Nephron progenitor cell (in vitro differentiated cells): ENCODE data around the gene GCSAM.

Experiments
- DNase-seq: peaks from one replicate; pipeline ENCODE4 v3.0.0; 2021
- H3K27ac Mint-ChIP-seq: 2 replicates; pipeline ENCODE4 v1.8.0; 2021; ENCODE audit warnings: mild to moderate bottlenecking, moderate library complexity, mixed read lengths
- H3K27me3 Mint-ChIP-seq: 2 replicates; pipeline ENCODE4 v1.8.0; 2021; ENCODE audit warnings: mild to moderate bottlenecking, low read depth, mixed read lengths; ENCODE audit not compliant: poor library complexity
- H3K36me3 Mint-ChIP-seq: 2 replicates; pipeline ENCODE4 v1.8.0; 2021; ENCODE audit warnings: low read depth, mixed read lengths
- H3K4me1 Mint-ChIP-seq: 2 replicates; pipeline ENCODE4 v1.8.0; 2021; ENCODE audit warnings: mixed read lengths
- H3K4me3 Mint-ChIP-seq: 2 replicates; pipeline ENCODE4 v1.8.0; 2021; ENCODE audit warnings: mild to moderate bottlenecking, moderate library complexity, mixed read lengths
- H3K9me3 Mint-ChIP-seq: 2 replicates; pipeline ENCODE4 v1.8.0; 2021; ENCODE audit warnings: mild to moderate bottlenecking, moderate library complexity, mixed read lengths
- CTCF ChIP-seq: fragments of 200-600 bp; sonication (generic); IDR thresholded peaks from 2 replicates; pipeline ENCODE4 v1.5.0; 2021; ENCODE audit warnings: antibody characterized with exemption

Gene GCSAM

DNA sequence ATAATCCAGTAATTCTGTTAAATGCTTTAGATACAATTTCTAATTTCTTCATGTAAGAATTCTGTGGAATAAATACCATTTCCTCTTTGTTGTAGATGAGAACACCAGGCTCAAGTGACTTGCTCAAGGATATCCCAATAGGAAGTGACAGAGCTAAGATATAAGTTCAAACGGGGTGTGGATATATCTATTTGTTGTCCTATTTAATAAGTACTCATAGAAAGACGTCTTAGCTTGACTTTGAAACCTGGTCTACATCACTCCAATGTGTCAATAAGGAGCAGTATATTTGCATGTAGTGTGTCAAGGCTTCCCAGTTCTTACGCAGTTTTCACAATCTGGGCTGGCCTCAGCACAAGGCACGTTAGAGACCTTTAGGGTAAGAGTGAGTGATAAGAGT is 4.7 kb upstream of the GCSAM start:
- H3K4me1 Mint-ChIP-seq = peaks cover 56% of the 10 kb centered on the region
- no peaks in the 10 kb centered on the region for H3K27me3 Mint-ChIP-seq
- no peak for DNase-seq
- peaks cover under 1% of the 10 kb centered on the region for H3K9me3 Mint-ChIP-seq
- no peak for TF ChIP-seq CTCF
- H3K36me3 Mint-ChIP-seq = peaks cover 5% of the 10 kb centered on the region
- H3K4me3 Mint-ChIP-seq = no peak overlapping the region
- no peak overlapping the region for H3K27ac Mint-ChIP-seq

DNA sequence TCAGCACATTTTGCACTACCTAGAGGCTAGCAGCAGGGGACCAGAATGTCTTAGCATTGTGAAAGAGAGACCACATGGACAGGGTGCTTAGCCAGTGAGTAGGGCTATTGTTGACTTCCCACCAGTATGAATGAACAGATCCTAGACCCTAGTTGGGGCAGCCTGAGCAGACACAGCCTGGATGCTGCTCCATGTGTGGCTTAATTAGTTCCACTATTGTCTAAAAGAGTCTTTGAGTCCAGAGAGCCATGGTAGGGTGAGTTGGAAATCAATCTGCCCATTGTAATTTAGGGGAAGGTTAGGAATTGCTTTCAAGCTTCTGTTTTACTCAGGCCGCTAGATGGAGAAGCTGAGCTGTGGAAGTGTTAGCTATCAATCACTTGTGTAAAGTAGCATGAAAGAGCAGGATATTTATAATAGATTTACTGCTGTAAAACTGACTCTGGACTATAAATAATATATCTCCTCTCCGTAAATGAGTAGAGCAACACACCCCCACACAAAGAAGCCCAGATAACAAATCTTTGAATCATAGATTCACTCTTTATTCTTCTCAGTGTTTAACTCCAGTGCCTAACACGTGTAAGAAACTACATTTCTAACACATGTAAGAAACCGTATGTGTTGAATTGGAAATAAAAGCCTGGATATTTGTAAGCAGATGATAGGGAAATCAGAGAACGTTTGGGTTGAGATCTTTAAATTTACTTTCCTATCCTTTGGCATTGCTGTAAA is 4.1 kb upstream of the GCSAM start:
- no peaks in the 10 kb centered on the region for H3K9me3 Mint-ChIP-seq
- peak overlapping the region; percentile 23 for H3K27ac Mint-ChIP-seq
- DNase-seq = peak; percentile 36
- no peak overlapping the region for H3K4me3 Mint-ChIP-seq
- H3K36me3 Mint-ChIP-seq = peaks cover 9% of the 10 kb centered on the region
- peaks cover 57% of the 10 kb centered on the region for H3K4me1 Mint-ChIP-seq
- peak; percentile 54 for TF ChIP-seq CTCF
- H3K27me3 Mint-ChIP-seq = no peaks in the 10 kb centered on the region

DNA sequence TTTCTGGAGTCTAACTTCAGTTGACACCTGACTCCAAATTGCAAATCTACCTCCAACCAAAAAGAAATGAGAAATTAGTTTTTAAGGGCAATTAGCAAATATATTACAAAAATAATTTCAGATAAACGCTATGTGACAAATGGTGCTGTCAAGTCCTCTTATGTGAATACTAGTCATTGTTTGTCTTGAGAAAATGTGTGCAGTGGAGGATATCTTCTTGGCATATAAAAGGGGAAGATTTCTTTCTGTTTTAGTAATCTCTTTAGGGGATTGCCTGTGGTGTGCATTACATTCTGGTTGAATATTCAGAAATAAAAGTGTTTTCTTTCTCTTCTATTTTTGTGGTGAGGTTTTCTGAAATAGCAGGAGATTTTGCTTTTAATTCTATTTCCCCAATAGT is 3.0 kb upstream of the GCSAM start:
- no peaks in the 10 kb centered on the region for H3K27me3 Mint-ChIP-seq
- no peaks in the 10 kb centered on the region for H3K9me3 Mint-ChIP-seq
- H3K27ac Mint-ChIP-seq = no peak overlapping the region
- DNase-seq = no peak
- H3K4me3 Mint-ChIP-seq = no peak overlapping the region
- TF ChIP-seq CTCF = no peak
- peaks cover 14% of the 10 kb centered on the region for H3K36me3 Mint-ChIP-seq
- peaks cover 53% of the 10 kb centered on the region for H3K4me1 Mint-ChIP-seq

- H3K27ac Mint-ChIP-seq = no peak overlapping the region
- no peak for DNase-seq
- H3K4me1 Mint-ChIP-seq = peaks cover 64% of the 10 kb centered on the region
- no peaks in the 10 kb centered on the region for H3K9me3 Mint-ChIP-seq
- H3K27me3 Mint-ChIP-seq = no peaks in the 10 kb centered on the region
- no peak overlapping the region for H3K4me3 Mint-ChIP-seq
- no peak for TF ChIP-seq CTCF
- peaks cover 29% of the 10 kb centered on the region for H3K36me3 Mint-ChIP-seq
These were observed 1.5 kb upstream of the GCSAM start for GRCh38 chr3:112134335-112135124.

GRCh38 chr3:112133626-112134334 is 732 bp upstream of the GCSAM start:
- Mint-ChIP-seq H3K36me3 (peaks cover 37% of the 10 kb centered on the region), H3K9me3 (no peaks in the 10 kb centered on the region), H3K4me3 (no peak overlapping the region), H3K4me1 (peaks cover 71% of the 10 kb centered on the region), H3K27ac (peak overlapping the region; percentile 59), H3K27me3 (no peaks in the 10 kb centered on the region)
- TF ChIP-seq CTCF = no peak
- no peak for DNase-seq
